DOHH2 (cell line): ENCODE measurements around the gene FAM219B.
"Not testable (repeated sequence)": the region's sequence is repeated elsewhere in the genome, so short reads cannot be mapped to it uniquely, and the experiment has no call there.

Source experiments
- H3F3A ChIP-seq: fragments of 200-600 bp; sonication (generic), shearing (Covaris generic); 2 replicates; pipeline ENCODE4 v1.6.0; 2016; ENCODE audit warnings: antibody characterized with exemption, mild to moderate bottlenecking; ENCODE audit not compliant: control insufficient read depth, insufficient read depth
- H3K27ac ChIP-seq: fragments of 200-600 bp; sonication (generic); 2 replicates; pipeline ENCODE4 v1.5.1; 2014; ENCODE audit warnings: low read depth, mild to moderate bottlenecking, low read length, moderate library complexity
- H3K27me3 ChIP-seq: fragments of 200-600 bp; sonication (generic); 2 replicates; pipeline ENCODE4 v1.6.1; 2014; ENCODE audit warnings: mild to moderate bottlenecking, low read length, mixed read lengths; ENCODE audit not compliant: control insufficient read depth
- H3K36me3 ChIP-seq: fragments of 200-600 bp; sonication (generic); 2 replicates; pipeline ENCODE4 v1.6.1; 2014; ENCODE audit warnings: mild to moderate bottlenecking, low read length, moderate library complexity, mixed read lengths; ENCODE audit not compliant: control insufficient read depth
- H3K4me1 ChIP-seq: fragments of 200-600 bp; sonication (generic); 2 replicates; pipeline ENCODE4 v1.6.1; 2014; ENCODE audit warnings: mild to moderate bottlenecking, low read length, mixed read lengths; ENCODE audit not compliant: control insufficient read depth
- H3K4me2 ChIP-seq: fragments of 200-600 bp; sonication (generic); 2 replicates; pipeline ENCODE4 v1.6.0; 2014; ENCODE audit warnings: mild to moderate bottlenecking, low read length, moderate library complexity
- H3K4me3 ChIP-seq: fragments of 200-600 bp; sonication (generic); 2 replicates; pipeline ENCODE4 v1.5.1; 2014; ENCODE audit warnings: mild to moderate bottlenecking, low read length, mixed read lengths
- H3K79me2 ChIP-seq: fragments of 200-600 bp; sonication (generic); 2 replicates; pipeline ENCODE4 v1.6.1; 2014; ENCODE audit warnings: mild to moderate bottlenecking, low read length, mixed read lengths; ENCODE audit not compliant: control insufficient read depth
- H3K9me2 ChIP-seq: fragments of 200-600 bp; sonication (generic); replicated peaks from 2 replicates; pipeline ENCODE4 v1.6.1; 2014; ENCODE audit warnings: mild to moderate bottlenecking, low read length, mixed read lengths; ENCODE audit not compliant: control insufficient read depth
- H3K9me3 ChIP-seq: fragments of 200-600 bp; sonication (generic); 2 replicates; pipeline ENCODE4 v1.6.1; 2014; ENCODE audit warnings: antibody characterized with exemption, low read length, mixed read lengths; ENCODE audit not compliant: control insufficient read depth, insufficient read depth
- H4K20me1 ChIP-seq: fragments of 200-600 bp; sonication (generic); 2 replicates; pipeline ENCODE4 v1.6.0; 2014; ENCODE audit warnings: low read depth, mild to moderate bottlenecking, antibody characterized with exemption, low read length, moderate library complexity; ENCODE audit not compliant: control insufficient read depth, insufficient read depth
- EZH2phosphoT487 ChIP-seq: fragments of 200-600 bp; sonication (generic); IDR thresholded peaks from 2 replicates; pipeline ENCODE4 v1.6.1; 2017; ENCODE audit warnings: borderline replicate concordance, mild to moderate bottlenecking, antibody characterized with exemption, low read length, moderate library complexity, mixed read lengths
- TF ChIP-seq, protein P1 (sequence below): fragments of 200-600 bp; sonication (generic); IDR thresholded peaks from one replicate; pipeline ENCODE4 v1.5.1; 2014; ENCODE audit warnings: antibody characterized with exemption, mild to moderate bottlenecking, low read depth, low read length; ENCODE audit not compliant: poor library complexity, severe bottlenecking

FAM219B gene

DNA sequence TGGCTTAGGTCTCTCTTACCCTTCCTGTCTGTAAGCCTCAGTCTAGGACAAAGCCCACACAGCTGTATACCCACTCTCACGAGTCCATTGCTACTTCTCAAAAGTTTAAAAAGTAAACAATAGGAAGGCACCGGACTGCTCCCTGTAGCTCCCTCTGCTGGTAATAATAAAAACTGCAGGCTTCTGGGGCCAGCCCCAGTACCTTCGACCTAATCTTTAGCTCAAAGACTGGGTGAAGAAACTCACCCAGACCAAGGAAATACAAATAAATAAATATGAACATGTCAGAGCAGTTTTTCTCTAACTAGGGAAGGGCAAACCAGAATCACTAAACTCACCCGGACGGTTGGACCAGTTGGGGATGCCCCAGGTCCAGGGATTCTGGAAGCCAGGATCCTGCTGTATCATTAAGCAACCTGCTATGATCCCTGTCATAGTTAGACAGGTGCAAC, 5.0 kb downstream of the FAM219B start:
- Histone ChIP-seq H3K79me2 (peaks cover 18% of the 10 kb centered on the region), H3K4me2 (peak overlapping the region; percentile 10; the same call in 1 of the 2 replicates), H3K27ac (no peak overlapping the region), H3K9me2 (no peaks in the 10 kb centered on the region), H3K9me3 (no peaks in the 10 kb centered on the region), H3K4me3 (no peak overlapping the region), H4K20me1 (no peaks in the 10 kb centered on the region), H3K27me3 (no peaks in the 10 kb centered on the region), H3F3A (peaks cover 14% of the 10 kb centered on the region), H3K36me3 (peaks cover 82% of the 10 kb centered on the region), H3K4me1 (peaks cover 24% of the 10 kb centered on the region)
- TF ChIP-seq, protein P1, sequence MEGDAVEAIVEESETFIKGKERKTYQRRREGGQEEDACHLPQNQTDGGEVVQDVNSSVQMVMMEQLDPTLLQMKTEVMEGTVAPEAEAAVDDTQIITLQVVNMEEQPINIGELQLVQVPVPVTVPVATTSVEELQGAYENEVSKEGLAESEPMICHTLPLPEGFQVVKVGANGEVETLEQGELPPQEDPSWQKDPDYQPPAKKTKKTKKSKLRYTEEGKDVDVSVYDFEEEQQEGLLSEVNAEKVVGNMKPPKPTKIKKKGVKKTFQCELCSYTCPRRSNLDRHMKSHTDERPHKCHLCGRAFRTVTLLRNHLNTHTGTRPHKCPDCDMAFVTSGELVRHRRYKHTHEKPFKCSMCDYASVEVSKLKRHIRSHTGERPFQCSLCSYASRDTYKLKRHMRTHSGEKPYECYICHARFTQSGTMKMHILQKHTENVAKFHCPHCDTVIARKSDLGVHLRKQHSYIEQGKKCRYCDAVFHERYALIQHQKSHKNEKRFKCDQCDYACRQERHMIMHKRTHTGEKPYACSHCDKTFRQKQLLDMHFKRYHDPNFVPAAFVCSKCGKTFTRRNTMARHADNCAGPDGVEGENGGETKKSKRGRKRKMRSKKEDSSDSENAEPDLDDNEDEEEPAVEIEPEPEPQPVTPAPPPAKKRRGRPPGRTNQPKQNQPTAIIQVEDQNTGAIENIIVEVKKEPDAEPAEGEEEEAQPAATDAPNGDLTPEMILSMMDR: peak; percentile 94
- TF ChIP-seq EZH2phosphoT487: no peak

DNA sequence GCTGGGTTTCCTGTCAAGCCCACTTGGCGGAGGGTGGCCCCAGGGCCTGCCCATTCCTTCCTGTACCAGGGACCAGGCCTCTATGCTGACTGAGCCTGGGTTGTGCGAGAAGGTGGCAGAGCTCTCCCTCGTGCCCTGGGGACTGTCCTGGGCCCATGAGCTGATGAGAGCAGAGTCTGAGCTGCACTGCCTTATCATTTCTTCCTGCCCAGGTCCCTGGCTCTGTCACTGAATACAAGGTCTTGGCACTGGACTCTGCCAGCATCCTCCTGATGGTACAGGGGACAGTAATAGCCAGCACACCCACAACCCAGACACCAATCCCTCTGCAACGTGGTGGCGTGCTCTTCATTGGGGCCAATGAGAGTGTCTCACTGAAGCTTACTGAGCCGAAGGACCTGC, 9.3 kb downstream of the FAM219B start:
- H3K4me1 ChIP-seq: peaks cover 18% of the 10 kb centered on the region
- H3K4me2 ChIP-seq: no peak overlapping the region
- H3K27me3 ChIP-seq: no peaks in the 10 kb centered on the region
- H3K27ac ChIP-seq: no peak overlapping the region
- H3K79me2 ChIP-seq: no peaks in the 10 kb centered on the region
- H4K20me1 ChIP-seq: no peaks in the 10 kb centered on the region
- H3K4me3 ChIP-seq: no peak overlapping the region
- peaks cover 75% of the 10 kb centered on the region for H3K36me3 ChIP-seq
- TF ChIP-seq EZH2phosphoT487: no peak
- TF ChIP-seq, protein P1: no peak
- no peaks in the 10 kb centered on the region for H3K9me3 ChIP-seq
- peaks cover 11% of the 10 kb centered on the region for H3F3A ChIP-seq
- H3K9me2 ChIP-seq: no peaks in the 10 kb centered on the region

DNA sequence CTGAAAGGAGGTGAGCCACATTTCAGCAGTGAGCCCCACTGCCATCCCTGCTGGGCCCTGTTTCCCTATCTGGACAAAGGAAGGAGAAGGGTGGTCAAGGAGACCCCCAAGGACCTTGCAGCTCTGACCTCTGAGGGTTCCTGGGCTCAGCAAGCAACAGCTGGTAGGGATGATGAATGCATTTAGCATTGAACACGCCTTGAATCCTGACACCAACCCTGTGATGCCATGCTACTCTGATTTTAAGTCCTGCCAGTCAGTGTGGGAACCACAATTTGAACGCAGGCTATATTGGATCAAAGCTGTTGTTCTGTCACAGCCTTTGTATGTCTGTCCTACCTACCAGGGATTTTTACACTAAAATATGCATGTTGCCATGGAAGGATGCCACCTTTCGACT, 10.3 kb downstream of the FAM219B start:
- H3K4me1 ChIP-seq: peaks cover 14% of the 10 kb centered on the region
- no peak for TF ChIP-seq EZH2phosphoT487
- TF ChIP-seq, protein P1: no peak
- peaks cover 6% of the 10 kb centered on the region; the same call in 1 of the 2 replicates for H3F3A ChIP-seq
- no peak overlapping the region for H3K4me2 ChIP-seq
- no peak overlapping the region for H3K4me3 ChIP-seq
- H3K9me2 ChIP-seq: no peaks in the 10 kb centered on the region
- H3K36me3 ChIP-seq: peaks cover 76% of the 10 kb centered on the region
- H3K27ac ChIP-seq: no peak overlapping the region
- H3K9me3 ChIP-seq: no peaks in the 10 kb centered on the region
- H4K20me1 ChIP-seq: no peaks in the 10 kb centered on the region
- H3K27me3 ChIP-seq: no peaks in the 10 kb centered on the region
- H3K79me2 ChIP-seq: peaks cover 2% of the 10 kb centered on the region; the same call in 1 of the 2 replicates

DNA sequence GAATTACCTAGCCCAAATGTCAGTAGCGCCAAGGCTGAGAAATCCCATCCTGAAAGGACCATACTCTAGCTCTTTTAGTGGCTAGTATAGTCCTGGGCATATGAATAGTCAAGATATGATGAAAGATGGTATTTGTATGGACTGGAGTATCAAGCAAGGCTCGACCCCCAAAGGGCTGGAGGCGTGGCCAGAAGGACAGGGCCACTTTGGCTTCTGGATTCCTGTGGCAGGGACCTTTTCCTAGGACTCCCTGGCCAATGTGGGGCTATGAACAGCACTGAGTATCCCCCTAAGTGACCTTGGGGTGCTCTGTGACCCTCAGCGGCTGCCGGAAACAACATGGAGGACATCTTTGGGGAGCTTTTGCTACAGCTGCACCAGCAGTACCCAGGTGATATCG, 10.8 kb downstream of the FAM219B start:
- no peaks in the 10 kb centered on the region for H3K9me3 ChIP-seq
- no peaks in the 10 kb centered on the region for H3K27me3 ChIP-seq
- H3K4me3 ChIP-seq: no peak overlapping the region
- no peaks in the 10 kb centered on the region for H4K20me1 ChIP-seq
- H3F3A ChIP-seq: peaks cover 6% of the 10 kb centered on the region; the same call in 1 of the 2 replicates
- H3K36me3 ChIP-seq: peaks cover 75% of the 10 kb centered on the region
- no peaks in the 10 kb centered on the region for H3K9me2 ChIP-seq
- TF ChIP-seq, protein P1: no peak
- TF ChIP-seq EZH2phosphoT487: no peak
- peaks cover 16% of the 10 kb centered on the region for H3K4me1 ChIP-seq
- H3K27ac ChIP-seq: no peak overlapping the region
- H3K4me2 ChIP-seq: no peak overlapping the region
- peaks cover 5% of the 10 kb centered on the region for H3K79me2 ChIP-seq

DNA sequence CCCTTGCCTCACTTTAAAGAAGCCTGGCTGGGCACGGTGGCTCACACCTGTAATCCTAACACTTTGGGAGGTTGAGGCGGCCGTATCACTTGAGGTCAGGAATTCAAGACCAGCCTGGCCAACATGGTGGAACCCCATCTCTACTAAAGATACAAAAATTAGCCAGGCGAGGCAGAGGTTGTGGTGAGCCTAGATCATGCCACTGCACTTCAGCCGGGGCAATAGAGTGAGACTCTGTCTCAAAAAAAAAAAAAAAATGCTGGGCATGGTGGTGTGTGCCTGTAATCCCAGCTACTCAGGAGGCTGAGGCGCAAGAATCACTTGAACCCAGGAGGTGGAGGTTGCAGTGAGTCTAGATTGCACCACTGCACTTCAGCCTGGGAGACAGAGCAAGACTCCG, 12.3 kb downstream of the FAM219B start:
- Histone ChIP-seq H3K36me3 (peaks cover 62% of the 10 kb centered on the region), H3K4me1 (peaks cover 25% of the 10 kb centered on the region), H3K79me2 (peaks cover 14% of the 10 kb centered on the region)
- H3K27ac ChIP-seq, H3K27me3 ChIP-seq, H3K4me2 ChIP-seq, H3K4me3 ChIP-seq, H4K20me1 ChIP-seq, H3F3A ChIP-seq, H3K9me2 ChIP-seq, H3K9me3 ChIP-seq: not testable (repeated sequence)
